GM10248 (cell line): ENCODE measurements around the gene LARGE1.
"Not testable (repeated sequence)": the region's sequence is repeated elsewhere in the genome, so short reads cannot be mapped to it uniquely, and the experiment has no call there.

Experiments
- CTCF ChIA-PET: fragments of 300-600 bp; sonication (Branson Sonifier 250); formaldehyde crosslinking; extraction: SDS; loops from one replicate; lab custom pipeline; 2021; ENCODE audit warnings: antibody characterized with exemption; lab: Yijun Ruan, JAX
- POLR2A ChIA-PET: fragments of 350-650 bp; sonication (Branson Sonifier 250); formaldehyde crosslinking; extraction: SDS; loops from one replicate; lab custom pipeline; 2020; ENCODE audit warnings: antibody characterized with exemption; lab: Yijun Ruan, JAX
- DNase-seq: peaks from one replicate; pipeline ENCODE4 v3.0.0; 2012; ENCODE audit errors: extremely low spot score
- TF ChIP-seq, protein P1 (sequence below): IDR thresholded peaks from 2 replicates; pipeline ENCODE4 v1.5.1; 2012; ENCODE audit warnings: mild to moderate bottlenecking, low read depth; ENCODE audit errors: extremely low read depth, missing control alignments, control extremely low read depth

The LARGE1 gene

DNA sequence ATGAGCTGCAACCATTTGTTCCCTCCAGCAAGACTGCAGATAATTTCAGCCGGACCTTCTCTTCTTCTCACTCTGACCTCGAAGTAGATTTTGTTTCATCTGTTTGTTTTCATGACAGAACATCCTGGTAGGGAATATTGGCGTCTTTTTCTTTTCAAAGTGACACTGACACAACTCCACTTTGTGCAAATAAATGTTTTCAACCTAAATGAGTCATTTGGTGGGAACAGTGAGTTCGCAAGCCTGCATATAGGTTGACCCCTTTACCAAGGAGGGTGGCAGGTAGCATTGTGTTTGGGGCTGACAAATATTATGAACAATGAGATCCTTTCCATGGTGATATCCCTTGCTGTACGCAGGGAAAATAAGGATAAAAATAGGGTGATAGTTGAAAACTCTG, 55.0 kb downstream of the LARGE1 start:
- TF ChIP-seq, protein P1, sequence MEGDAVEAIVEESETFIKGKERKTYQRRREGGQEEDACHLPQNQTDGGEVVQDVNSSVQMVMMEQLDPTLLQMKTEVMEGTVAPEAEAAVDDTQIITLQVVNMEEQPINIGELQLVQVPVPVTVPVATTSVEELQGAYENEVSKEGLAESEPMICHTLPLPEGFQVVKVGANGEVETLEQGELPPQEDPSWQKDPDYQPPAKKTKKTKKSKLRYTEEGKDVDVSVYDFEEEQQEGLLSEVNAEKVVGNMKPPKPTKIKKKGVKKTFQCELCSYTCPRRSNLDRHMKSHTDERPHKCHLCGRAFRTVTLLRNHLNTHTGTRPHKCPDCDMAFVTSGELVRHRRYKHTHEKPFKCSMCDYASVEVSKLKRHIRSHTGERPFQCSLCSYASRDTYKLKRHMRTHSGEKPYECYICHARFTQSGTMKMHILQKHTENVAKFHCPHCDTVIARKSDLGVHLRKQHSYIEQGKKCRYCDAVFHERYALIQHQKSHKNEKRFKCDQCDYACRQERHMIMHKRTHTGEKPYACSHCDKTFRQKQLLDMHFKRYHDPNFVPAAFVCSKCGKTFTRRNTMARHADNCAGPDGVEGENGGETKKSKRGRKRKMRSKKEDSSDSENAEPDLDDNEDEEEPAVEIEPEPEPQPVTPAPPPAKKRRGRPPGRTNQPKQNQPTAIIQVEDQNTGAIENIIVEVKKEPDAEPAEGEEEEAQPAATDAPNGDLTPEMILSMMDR, result no peak
- ChIA-PET CTCF (interaction anchor here (1.4 to 1.5 kb wide), 2 partner anchors 9 to 15 kb away, joined by 3 read pairs; no protein-coding TSS in a partner anchor), POLR2A (no interaction called here)
- DNase-seq, result no peak

DNA sequence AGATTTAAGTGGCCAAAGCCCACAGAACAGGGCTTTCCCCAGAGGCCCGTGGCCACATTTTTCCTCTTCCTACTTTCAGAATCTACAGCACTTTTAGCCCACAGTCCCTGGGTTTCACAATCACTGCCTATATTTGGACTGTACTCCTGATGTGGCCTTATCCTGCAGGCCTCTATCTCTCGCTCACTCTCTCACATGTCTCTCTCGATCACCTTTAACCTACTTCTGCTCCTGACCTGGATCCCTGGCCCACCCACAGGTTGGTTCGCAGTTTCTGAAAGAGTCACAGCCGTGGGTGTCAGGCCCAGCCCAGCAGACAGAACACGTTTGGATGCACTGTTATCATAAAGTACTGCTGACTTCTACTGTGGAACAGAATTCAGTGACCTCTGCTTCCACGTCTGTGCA, 55.5 kb downstream of the LARGE1 start:
- TF ChIP-seq, protein P1, result no peak
- DNase-seq, result peak; percentile 23
- CTCF ChIA-PET, result no interaction called here
- POLR2A ChIA-PET, result no interaction called here

DNA sequence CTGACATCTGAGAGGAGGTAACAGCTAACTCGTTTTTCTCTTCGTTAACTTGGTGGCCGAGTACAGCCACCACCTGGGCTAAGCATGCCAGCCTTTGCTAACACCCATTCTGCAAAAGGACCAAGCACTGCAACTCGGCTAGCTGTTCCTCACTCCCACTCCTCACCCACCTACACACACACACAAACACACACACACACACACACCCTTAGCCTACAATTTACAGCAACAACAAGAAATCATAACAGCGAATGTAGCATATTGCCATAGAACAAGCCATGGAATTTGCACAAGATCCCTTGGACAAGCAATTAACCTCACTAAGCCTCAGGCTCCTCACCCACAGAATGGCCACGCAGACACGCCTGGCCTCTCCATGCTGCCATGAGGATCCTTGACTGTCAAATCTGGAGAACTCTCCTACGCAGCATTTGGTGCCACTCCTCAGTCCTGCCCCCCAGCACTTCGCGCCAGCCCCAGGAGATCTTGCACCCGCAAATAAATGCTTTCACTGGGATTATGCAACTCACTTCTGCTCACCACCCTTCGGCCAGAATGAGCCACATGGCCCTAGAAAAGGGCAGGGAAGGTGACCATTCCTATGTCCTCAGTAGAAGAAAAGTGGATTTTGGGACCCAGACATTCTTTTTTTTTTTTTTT, 58.9 kb downstream of the LARGE1 start:
- ChIA-PET CTCF (interaction anchor here (1.1 to 1.4 kb wide), 2 partner anchors 18 to 20 kb away, joined by 3 read pairs; no protein-coding TSS in a partner anchor), POLR2A (no interaction called here)
- TF ChIP-seq, protein P1, result no peak
- no peak for DNase-seq

DNA sequence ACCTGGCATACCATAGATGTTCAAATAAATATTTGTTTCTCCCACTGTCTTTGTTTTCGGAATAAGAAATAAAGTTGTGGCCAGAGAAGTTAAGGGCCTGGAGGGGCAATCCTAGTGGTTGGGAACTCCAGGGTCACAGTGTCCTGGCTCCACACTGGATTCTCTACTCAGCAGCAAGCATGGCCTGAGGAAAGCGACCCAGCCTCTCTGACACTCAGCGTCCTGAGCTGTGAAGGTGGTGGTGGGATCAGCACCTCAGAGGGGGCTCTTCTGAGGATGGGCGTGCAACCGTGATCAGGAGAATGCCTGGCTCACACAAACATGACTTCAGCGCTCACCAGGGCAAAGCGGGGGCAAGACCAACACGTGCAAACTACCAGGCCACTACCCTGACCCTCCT, 59.9 kb downstream of the LARGE1 start:
- TF ChIP-seq, protein P1, result no peak
- ChIA-PET CTCF (interaction anchor here (1.0 to 1.4 kb wide), 3 partner anchors 9 to 19 kb away, joined by 3 read pairs; no protein-coding TSS in a partner anchor), POLR2A (no interaction called here)
- DNase-seq, result no peak

DNA sequence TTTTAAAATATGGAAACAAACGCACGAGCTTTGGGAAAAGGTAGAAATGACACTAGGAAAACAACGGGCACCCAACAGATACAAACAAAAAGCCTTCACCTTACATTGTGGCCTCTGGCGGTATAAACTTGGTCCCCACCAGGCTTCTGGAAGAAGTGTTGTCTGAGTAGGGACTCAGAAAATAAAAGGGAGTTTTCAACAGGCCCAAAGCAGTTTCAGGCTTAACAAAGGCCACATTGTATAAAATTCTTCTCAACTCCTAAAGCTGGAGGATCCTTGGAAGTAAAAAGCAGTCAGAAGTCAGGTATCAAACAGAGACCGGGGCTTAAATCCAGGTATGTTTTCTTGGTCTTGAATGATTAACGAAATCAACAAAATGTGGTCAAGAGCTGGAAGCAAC, 61.0 kb downstream of the LARGE1 start:
- ChIA-PET POLR2A (no interaction called here), CTCF (interaction anchor here (1.0 to 1.9 kb wide), 4 partner anchors 11 to 26 kb away, joined by 3 to 5 read pairs (median 4); no protein-coding TSS in a partner anchor)
- TF ChIP-seq, protein P1, result no peak
- DNase-seq, result no peak

DNA sequence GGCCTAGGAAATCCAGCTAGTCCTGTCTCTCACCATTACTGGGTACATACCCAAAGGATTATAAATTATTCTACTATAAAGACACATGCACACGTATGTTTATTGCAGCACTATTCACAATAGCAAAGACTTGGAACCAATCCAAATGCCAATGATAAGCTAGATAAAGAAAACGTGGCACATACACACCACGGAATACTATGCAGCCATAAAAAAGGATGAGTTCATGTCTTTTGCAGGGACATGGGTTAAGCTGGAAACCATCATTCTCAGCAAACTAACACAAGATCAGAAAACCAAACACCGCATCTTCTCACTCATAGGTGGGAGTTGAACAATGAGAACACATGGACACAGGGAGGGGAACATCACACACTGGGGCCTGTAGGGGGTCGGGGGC, 61.6 kb downstream of the LARGE1 start:
- DNase-seq, POLR2A ChIA-PET: not testable (repeated sequence)
- CTCF ChIA-PET, result interaction anchor here (0.9 to 1.9 kb wide), 5 partner anchors 12 to 27 kb away, joined by 3 to 5 read pairs (median 3); no protein-coding TSS in a partner anchor

DNA sequence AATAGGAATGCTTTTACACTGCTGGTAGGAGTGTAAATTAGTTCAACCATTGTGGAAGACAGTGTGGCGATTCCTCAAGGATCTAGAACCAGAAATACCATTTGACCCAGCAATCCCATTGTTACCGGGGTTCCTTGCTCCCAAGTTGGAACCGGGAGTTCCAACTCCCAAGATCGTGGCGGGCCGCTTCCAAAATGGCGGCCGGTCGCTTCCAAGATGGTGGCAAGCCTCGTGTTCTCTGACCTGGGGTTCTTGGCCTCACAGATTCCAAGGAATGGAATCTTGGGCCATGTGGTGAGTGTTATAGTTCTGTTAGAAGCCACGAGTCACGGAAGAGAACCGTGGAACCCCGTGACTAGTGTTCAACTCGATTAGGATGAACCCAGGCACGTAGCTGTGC, 62.5 kb downstream of the LARGE1 start:
- DNase-seq, POLR2A ChIA-PET: not testable (repeated sequence)
- CTCF ChIA-PET, result interaction anchor here (0.6 to 1.9 kb wide), 3 partner anchors 15 to 21 kb away, joined by 3 to 4 read pairs (median 3); no protein-coding TSS in a partner anchor
